K562 (cell line): ENCODE measurements around the gene KAT14. TPM values are rescaled to one million over a fixed set of nuclear protein-coding genes. Genes with fewer than 3 reads are reported as not detected.
"Not testable (repeated sequence)": the region's sequence is repeated elsewhere in the genome, so short reads cannot be mapped to it uniquely, and the experiment has no call there.

Experiments used
- ATAC-seq: fragments of 200-7000 bp; cut with Tn5 transposase; 3 replicates; pipeline ENCODE4 v1.9.1; 2020; ENCODE audit warnings: moderate library complexity
- BruUV-seq: library from RNA; stranded (reverse); fragments of 400-500 nt; replicated peaks from 2 replicates; lab custom pipeline; 2021; lab: Mats Ljungman, UMichigan
- CTCF ChIA-PET: fragments of 300-600 bp; formaldehyde crosslinking; extraction: SDS; loops from one replicate; lab custom pipeline; 2021; ENCODE audit warnings: low intra/inter-chr PET ratio; lab: Yijun Ruan, JAX
- POLR2A ChIA-PET: fragments of 300-600, 350-650 bp; sonication (Branson Sonifier 250); formaldehyde crosslinking; extraction: SDS; loops from one replicate; lab custom pipeline; 2021; ENCODE audit warnings: antibody characterized with exemption, inconsistent platforms; lab: Yijun Ruan, JAX
- DNase-seq, 4 experiments: peaks; one replicate each; pipeline versions ENCODE4 v3.0.0 to v3.0.0-alpha.2; 2011 to 2018; ENCODE audit warnings: low spot score in 3 of 4, mixed read lengths in 3 of 4; ENCODE audit errors: extremely low read depth in 1 of 4
- FAIRE-seq: peaks from 2 replicates; lab custom pipeline; 2011; peaks lifted over from hg19 to GRCh38; lab: Jason Lieb, UNC
- H2AFZ ChIP-seq: 2 replicates; pipeline ENCODE4 v1.6.0; 2011; ENCODE audit warnings: low read depth, low read length, control low read depth, inconsistent platforms
- H3K27ac ChIP-seq: fragments of 200-600 bp; 3 replicates; pipeline ENCODE4 v1.8.0; 2011; ENCODE audit warnings: low read depth, mild to moderate bottlenecking, control low read depth, inconsistent platforms, low read length, moderate library complexity, mixed read lengths; ENCODE audit errors: extremely low read depth
- H3K27me3 ChIP-seq, 2 experiments: fragments of 300-600 bp in 1 of 2; 2 replicates in 1 of 2; 3 replicates in 1 of 2; pipeline versions ENCODE4 v1.6.0 to v1.8.0; 2011; ENCODE audit warnings: inconsistent platforms in 2 of 2, low read length in 2 of 2, mild to moderate bottlenecking in 1 of 2, mixed read lengths in 1 of 2, moderate library complexity in 1 of 2; ENCODE audit not compliant: control insufficient read depth in 2 of 2, insufficient read depth in 2 of 2
- H3K36me3 ChIP-seq: fragments of 300-600 bp; 3 replicates; pipeline ENCODE4 v1.8.0; 2011; ENCODE audit warnings: mild to moderate bottlenecking, low read length, inconsistent platforms; ENCODE audit not compliant: control insufficient read depth, insufficient read depth
- H3K4me1 ChIP-seq, 2 experiments: fragments of 200-600 bp in 1 of 2; replicated peaks in 1 of 2; 2 replicates in 1 of 2; 3 replicates in 1 of 2; pipeline versions ENCODE4 v1.5.1 to v1.8.0; 2011; ENCODE audit warnings: inconsistent platforms in 2 of 2, low read length in 2 of 2, mild to moderate bottlenecking in 1 of 2, mixed read lengths in 1 of 2, moderate library complexity in 1 of 2; ENCODE audit not compliant: control insufficient read depth in 2 of 2, insufficient read depth in 2 of 2
- H3K4me2 ChIP-seq: 2 replicates; pipeline ENCODE4 v1.6.1; 2011; ENCODE audit warnings: low read length, control low read depth, inconsistent platforms, mixed read lengths; ENCODE audit not compliant: insufficient read depth
- H3K4me3 ChIP-seq: fragments of 200-600 bp; sonication (generic), shearing (Covaris generic); 2 replicates; pipeline ENCODE4 v1.5.1; 2016; ENCODE audit warnings: control low read depth, inconsistent platforms
- H3K79me2 ChIP-seq: fragments of 200-600 bp; 3 replicates; pipeline ENCODE4 v1.8.0; 2011; ENCODE audit warnings: low read length, inconsistent platforms; ENCODE audit not compliant: control insufficient read depth, insufficient read depth
- H3K9ac ChIP-seq, 2 experiments: 2 replicates each; pipeline versions ENCODE4 v1.6.0 to v1.6.1; 2011; ENCODE audit warnings: low read depth in 2 of 2, low read length in 2 of 2, control low read depth in 1 of 2, inconsistent platforms in 1 of 2, mild to moderate bottlenecking in 1 of 2, mixed read lengths in 1 of 2; ENCODE audit not compliant: insufficient read depth in 1 of 2
- H3K9me1 ChIP-seq: one replicate; pipeline ENCODE4 v1.6.0; 2011; ENCODE audit warnings: inconsistent platforms, mild to moderate bottlenecking, low read length, moderate library complexity; ENCODE audit not compliant: control insufficient read depth, insufficient read depth
- H3K9me3 ChIP-seq: replicated peaks from 2 replicates; pipeline ENCODE4 v1.5.1; 2011; ENCODE audit warnings: low read depth, low read length, inconsistent platforms; ENCODE audit not compliant: control insufficient read depth, insufficient read depth
- H4K20me1 ChIP-seq: replicated peaks from 2 replicates; pipeline ENCODE4 v1.6.1; 2011; ENCODE audit warnings: low read length, inconsistent platforms, mixed read lengths; ENCODE audit not compliant: control insufficient read depth, insufficient read depth
- COPS2 ChIP-seq: fragments of 450-650 bp; conservative IDR thresholded peaks from 2 replicates; pipeline ENCODE4 v1.6.1; 2016; ENCODE audit warnings: mild to moderate bottlenecking, moderate library complexity
- CREBBP ChIP-seq: IDR thresholded peaks from one replicate; pipeline ENCODE4 v1.6.1; 2012; ENCODE audit warnings: low read depth, mild to moderate bottlenecking, control low read depth, inconsistent platforms, low read length
- ERF ChIP-seq: fragments of 450-650 bp; formaldehyde crosslinking; IDR thresholded peaks from 2 replicates; pipeline ENCODE4 v1.4.0; 2020; ENCODE audit warnings: mild to moderate bottlenecking, mixed read lengths
- FOXJ3 ChIP-seq: sonication (generic); formaldehyde crosslinking; IDR thresholded peaks from 2 replicates; pipeline ENCODE4 v1.4.0; 2020; ENCODE audit warnings: mild to moderate bottlenecking, missing genetic modification reagents
- MEIS2 ChIP-seq: fragments of 450-650 bp; IDR thresholded peaks from 2 replicates; pipeline ENCODE4 v1.6.1; 2014; ENCODE audit warnings: mild to moderate bottlenecking; ENCODE audit not compliant: partially characterized antibody
- NRF1 ChIP-seq, 2 experiments: fragments of 450-650 bp; IDR thresholded peaks in 1 of 2; conservative IDR thresholded peaks in 1 of 2; 2 replicates each; pipeline ENCODE4 v1.6.1; 2014; ENCODE audit warnings: mild to moderate bottlenecking in 2 of 2
- PTBP1 ChIP-seq: fragments of 200-400 bp; formaldehyde crosslinking; IDR thresholded peaks from 2 replicates; pipeline ENCODE4 v1.6.1; 2017; ENCODE audit warnings: low read depth, low read length
- RBM22 ChIP-seq: fragments of 200-400 bp; formaldehyde crosslinking; IDR thresholded peaks from 2 replicates; pipeline ENCODE4 v1.6.1; 2018; ENCODE audit warnings: low read length, low read depth; ENCODE audit not compliant: poor library complexity, severe bottlenecking
- TARDBP ChIP-seq: fragments of 450-650 bp; IDR thresholded peaks from 2 replicates; pipeline ENCODE4 v1.6.1; 2016
- TCFL5 ChIP-seq: fragments of 250-450 bp; sonication (Bioruptor Pico); conservative IDR thresholded peaks from 2 replicates; pipeline ENCODE4 v1.6.1; 2021; ENCODE audit warnings: mild to moderate bottlenecking, moderate library complexity, matching md5 sums
- ZBTB8A ChIP-seq: fragments of 450-650 bp; IDR thresholded peaks from 2 replicates; pipeline ENCODE4 v1.6.1; 2018; ENCODE audit warnings: mild to moderate bottlenecking, moderate library complexity; ENCODE audit not compliant: partially characterized antibody
- ZNF121 ChIP-seq: sonication (generic); formaldehyde crosslinking; conservative IDR thresholded peaks from 2 replicates; pipeline ENCODE4 v1.8.0; 2022; ENCODE audit warnings: missing genetic modification reagents
- ZNF175 ChIP-seq: fragments of 200-800 bp; sonication (Bioruptor generic); IDR thresholded peaks from 2 replicates; pipeline ENCODE4 v1.6.1; 2016; ENCODE audit warnings: low read depth, mild to moderate bottlenecking, missing genetic modification characterization, missing compliant biosample characterization
- ZNF384 ChIP-seq: IDR thresholded peaks from 2 replicates; pipeline ENCODE4 v1.6.1; 2012; ENCODE audit warnings: low read depth, low read length, improper control_type of control experiment
- ZNF695 ChIP-seq: fragments of 450-650 bp; formaldehyde crosslinking; IDR thresholded peaks from 2 replicates; pipeline ENCODE4 v1.4.0; 2020; ENCODE audit warnings: mild to moderate bottlenecking, moderate library complexity
- ZNF778 ChIP-seq: fragments of 450-650 bp; formaldehyde crosslinking; IDR thresholded peaks from 2 replicates; pipeline ENCODE4 v1.4.0; 2020; ENCODE audit warnings: mild to moderate bottlenecking, moderate library complexity
- WGBS: fragments of 100-300 bp; shearing (Covaris generic); methylation state at CpG from one replicate; pipeline ENCODE4 v1.1.6; 2016; ENCODE audit warnings: low coverage, mixed read lengths; ENCODE audit not compliant: insufficient coverage; ENCODE audit errors: missing lambda C conversion rate; 5-methylcytosine and 5-hydroxymethylcytosine counted together
- in situ Hi-C: fragments of 300-500 bp; cut with MboI; formaldehyde crosslinking; loops from 4 replicates; pipeline ENCODE4 v1.15.0; 2018; ENCODE audit warnings: inconsistent platforms, mixed read lengths
- intact Hi-C: fragments of 100-400 bp; cut with micrococcal nuclease; formaldehyde crosslinking; loops from 2 replicates; pipeline ENCODE4 v1.14.2; 2022
- polyA plus RNA-seq, 8 experiments: library from polyadenylated mRNA; depleted of rRNA in 4 of 8; stranded (reverse) in 5 of 8; unstranded in 3 of 8; fragments of >200 nt; fragmentation: Nextera tagmentation in 2 of 8; fragmentation: Illumina TruSeq in 1 of 8; extraction: Ambion mirVana in 2 of 8; extraction: Trizol in 1 of 8; gene quantifications; 2 replicates each; pipeline versions ENCODE4 v1.2.1 to v1.2.3, GENCODE V29; 2011 to 2014; ENCODE audit warnings: inconsistent platforms in 1 of 8, missing spikeins in 1 of 8
- total RNA-seq, 7 experiments: library from RNA; depleted of rRNA in 6 of 7; stranded (reverse); fragments of >200 nt in 6 of 7; fragmentation: Illumina TruSeq in 2 of 7; extraction: Trizol in 2 of 7; gene quantifications; 2 replicates each; pipeline versions ENCODE4 v1.2.1 to v1.2.3, GENCODE V29; 2011 to 2021; ENCODE audit warnings: low replicate concordance in 1 of 7
- TF ChIP-seq, protein P1 (sequence below): fragments of 250-450 bp; sonication (Bioruptor Pico); IDR thresholded peaks from 2 replicates; pipeline ENCODE4 v1.8.0; 2022; ENCODE audit warnings: inconsistent platforms

The KAT14 gene
- total and polyA plus RNA-seq, 9 of the 15 experiments (the other 6 are each of a cell fraction or from before 2014, with no cell fraction given) = 1.7 to 7.2 (median 5.6) TPM

DNA sequence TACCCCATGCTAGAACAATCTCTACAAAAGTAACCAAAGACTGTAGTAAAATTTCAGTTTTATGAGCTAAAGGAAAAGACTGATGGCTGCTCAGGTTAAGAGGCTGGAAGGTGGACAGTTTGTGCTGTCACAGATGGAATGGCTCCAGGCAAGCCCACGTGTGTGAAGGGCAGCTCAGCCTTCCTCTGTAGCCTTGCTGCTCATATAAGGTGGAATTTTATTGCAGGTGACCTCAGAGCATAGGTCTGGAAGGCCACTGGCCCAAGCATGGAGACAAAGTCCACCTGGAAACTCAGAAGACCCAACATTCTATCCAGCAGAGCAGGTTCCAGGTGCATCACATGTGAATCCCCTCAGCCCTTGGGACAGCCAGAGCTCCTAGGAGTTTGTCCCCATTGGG is 53.6 kb downstream of the KAT14 start:
- no peak overlapping the region for H3K27ac ChIP-seq
- H3K4me1 ChIP-seq = no peaks in the 10 kb centered on the region
- CTCF ChIA-PET = no interaction called here
- TF ChIP-seq MEIS2 = no peak
- TF ChIP-seq ZBTB8A = no peak
- TF ChIP-seq ZNF695 (CRISPR knock-in tag) = no peak
- TF ChIP-seq, protein P1, sequence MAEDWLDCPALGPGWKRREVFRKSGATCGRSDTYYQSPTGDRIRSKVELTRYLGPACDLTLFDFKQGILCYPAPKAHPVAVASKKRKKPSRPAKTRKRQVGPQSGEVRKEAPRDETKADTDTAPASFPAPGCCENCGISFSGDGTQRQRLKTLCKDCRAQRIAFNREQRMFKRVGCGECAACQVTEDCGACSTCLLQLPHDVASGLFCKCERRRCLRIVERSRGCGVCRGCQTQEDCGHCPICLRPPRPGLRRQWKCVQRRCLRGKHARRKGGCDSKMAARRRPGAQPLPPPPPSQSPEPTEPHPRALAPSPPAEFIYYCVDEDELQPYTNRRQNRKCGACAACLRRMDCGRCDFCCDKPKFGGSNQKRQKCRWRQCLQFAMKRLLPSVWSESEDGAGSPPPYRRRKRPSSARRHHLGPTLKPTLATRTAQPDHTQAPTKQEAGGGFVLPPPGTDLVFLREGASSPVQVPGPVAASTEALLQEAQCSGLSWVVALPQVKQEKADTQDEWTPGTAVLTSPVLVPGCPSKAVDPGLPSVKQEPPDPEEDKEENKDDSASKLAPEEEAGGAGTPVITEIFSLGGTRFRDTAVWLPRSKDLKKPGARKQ = no peak
- no peak for TF ChIP-seq NRF1 (conservative IDR thresholded peaks at IDR 0.05 in 1 of 2, IDR thresholded peaks at IDR 0.05 in 1 of 2)
- TF ChIP-seq ZNF121 (CRISPR knock-in tag) = no peak
- TF ChIP-seq CREBBP = no peak
- TF ChIP-seq RBM22 = no peak
- no peak for TF ChIP-seq COPS2
- TF ChIP-seq PTBP1 = no peak
- no peak for TF ChIP-seq ERF (CRISPR knock-in tag)
- no peak for TF ChIP-seq TCFL5 (CRISPR knock-in tag)
- no peak for TF ChIP-seq ZNF384
- TF ChIP-seq TARDBP = no peak
- TF ChIP-seq ZNF778 (CRISPR knock-in tag) = no peak
- TF ChIP-seq FOXJ3 (CRISPR knock-in tag) = no peak
- TF ChIP-seq ZNF175 = no peak
- in situ Hi-C loops = no loop called here
- no peak overlapping the region for H3K4me3 ChIP-seq
- H3K4me2 ChIP-seq = no peak overlapping the region
- no peaks in the 10 kb centered on the region; the same call in 2 of the 3 replicates for H3K36me3 ChIP-seq
- H3K27me3 ChIP-seq = no peaks in the 10 kb centered on the region
- ATAC-seq (no peak), DNase-seq (no peak), FAIRE-seq (no peak)
- intact Hi-C loops = no loop called here
- H3K79me2 ChIP-seq = no peaks in the 10 kb centered on the region
- H3K9me1 ChIP-seq = no peaks in the 10 kb centered on the region
- whole genome bisulfite sequencing = 0% methylated on average over 1 of the region's 1 CpG
- no peaks in the 10 kb centered on the region for H3K9me3 ChIP-seq
- H3K9ac ChIP-seq = no peak overlapping the region
- no peak overlapping the region for H2AFZ ChIP-seq
- POLR2A ChIA-PET = no interaction called here
- no peaks in the 10 kb centered on the region; the same call in 1 of the 2 replicates for H4K20me1 ChIP-seq
- no TSS peak for BruUV-seq

DNA sequence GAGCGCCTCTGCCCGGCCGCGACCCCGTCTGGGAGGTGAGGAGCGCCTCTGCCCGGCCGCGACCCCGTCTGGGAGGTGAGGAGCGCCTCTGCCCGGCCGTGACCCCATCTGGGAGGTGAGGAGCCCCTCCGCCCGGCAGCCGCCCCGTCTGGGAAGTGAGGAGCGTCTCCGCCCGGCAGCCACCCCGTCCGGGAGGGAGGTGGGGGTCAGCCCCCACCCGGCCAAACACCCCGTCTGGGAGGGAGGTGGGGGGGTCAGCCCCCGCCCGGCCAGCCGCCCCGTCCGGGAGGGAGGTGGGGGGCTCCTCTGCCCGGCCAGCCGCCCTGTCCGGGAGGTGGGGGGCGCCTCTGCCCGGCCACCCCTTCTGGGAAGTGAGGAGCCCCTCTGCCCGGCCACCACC is 56.8 kb downstream of the KAT14 start:
- H3K4me3 ChIP-seq, DNase-seq, H4K20me1 ChIP-seq, H3K27ac ChIP-seq, H3K36me3 ChIP-seq, H3K9ac ChIP-seq, intact Hi-C loops, H3K79me2 ChIP-seq, H3K4me2 ChIP-seq, POLR2A ChIA-PET, H3K9me1 ChIP-seq, BruUV-seq, H3K4me1 ChIP-seq, FAIRE-seq, H3K27me3 ChIP-seq, H3K9me3 ChIP-seq, H2AFZ ChIP-seq, ATAC-seq, in situ Hi-C loops, CTCF ChIA-PET: not testable (repeated sequence)
- WGBS = 26% methylated on average over 7 of the region's 35 CpGs
